Hepatocyte (in vitro differentiated cells): ENCODE data around the gene TEX51. TPM values are rescaled to one million over a fixed set of nuclear protein-coding genes. Genes with fewer than 3 reads are reported as not detected.

Source experiments
- DNase-seq: peaks from one replicate; pipeline ENCODE4 v3.0.0-alpha.2; 2016; ENCODE audit warnings: low spot score
- H2AFZ ChIP-seq: fragments of 200-600 bp; sonication (generic); 2 replicates; pipeline ENCODE4 v1.6.0; 2016; ENCODE audit warnings: antibody characterized with exemption, mild to moderate bottlenecking
- H3K27ac ChIP-seq: fragments of 200-600 bp; sonication (generic); 2 replicates; pipeline ENCODE4 v1.5.1; 2016; ENCODE audit warnings: mild to moderate bottlenecking
- H3K27me3 ChIP-seq: fragments of 200-600 bp; sonication (generic); 2 replicates; pipeline ENCODE4 v1.6.1; 2016
- H3K36me3 ChIP-seq: fragments of 200-600 bp; sonication (generic); replicated peaks from 2 replicates; pipeline ENCODE4 v1.5.1; 2016; ENCODE audit warnings: low read depth; ENCODE audit not compliant: insufficient read depth
- H3K4me1 ChIP-seq: fragments of 200-600 bp; sonication (generic); 2 replicates; pipeline ENCODE4 v1.5.1; 2016; ENCODE audit warnings: mild to moderate bottlenecking, moderate library complexity; ENCODE audit not compliant: insufficient read depth
- H3K4me2 ChIP-seq: fragments of 200-600 bp; sonication (generic); 2 replicates; pipeline ENCODE4 v1.6.0; 2016
- H3K4me3 ChIP-seq: fragments of 200-600 bp; sonication (generic); 2 replicates; pipeline ENCODE4 v1.5.1; 2016; ENCODE audit warnings: mild to moderate bottlenecking
- H3K79me2 ChIP-seq: fragments of 200-600 bp; sonication (generic); 2 replicates; pipeline ENCODE4 v1.6.0; 2017; ENCODE audit warnings: mild to moderate bottlenecking
- H3K9me2 ChIP-seq: fragments of 200-600 bp; sonication (generic); replicated peaks from 2 replicates; pipeline ENCODE4 v1.6.0; 2017; ENCODE audit warnings: mild to moderate bottlenecking; ENCODE audit not compliant: insufficient read depth
- H3K9me3 ChIP-seq: fragments of 200-600 bp; sonication (generic); 2 replicates; pipeline ENCODE4 v1.5.1; 2016; ENCODE audit warnings: low read depth, mild to moderate bottlenecking
- H4K20me1 ChIP-seq: fragments of 200-600 bp; sonication (generic); 2 replicates; pipeline ENCODE4 v1.6.0; 2016; ENCODE audit warnings: mild to moderate bottlenecking; ENCODE audit not compliant: insufficient read depth, poor library complexity, severe bottlenecking
- CTCF ChIP-seq: fragments of 200-600 bp; sonication (generic); IDR thresholded peaks from 2 replicates; pipeline ENCODE4 v1.5.1; 2016; ENCODE audit warnings: antibody characterized with exemption, mild to moderate bottlenecking; ENCODE audit not compliant: poor library complexity
- EZH2 ChIP-seq: fragments of 200-600 bp; sonication (generic); IDR thresholded peaks from 2 replicates; pipeline ENCODE4 v1.6.1; 2016; ENCODE audit warnings: antibody characterized with exemption, mild to moderate bottlenecking, borderline replicate concordance
- EZH2phosphoT487 ChIP-seq: fragments of 200-600 bp; sonication (generic); IDR thresholded peaks from one replicate; pipeline ENCODE4 v1.6.1; 2018; ENCODE audit warnings: antibody characterized with exemption, mild to moderate bottlenecking, low read depth, moderate library complexity; ENCODE audit not compliant: unreplicated experiment, severe bottlenecking
- WGBS: methylation state at CpG from one replicate; pipeline ENCODE4 v1.1.6; 2016; ENCODE audit warnings: low lambda C conversion rate; ENCODE audit errors: missing lambda C conversion rate; 5-methylcytosine and 5-hydroxymethylcytosine counted together
- polyA plus RNA-seq: library from polyadenylated mRNA; unstranded; fragments of >200 nt; fragmentation: Nextera tagmentation; extraction: Ambion mirVana; gene quantifications from 2 replicates; pipeline ENCODE4 v1.2.1, GENCODE V29; 2016
- total RNA-seq: library from RNA; depleted of rRNA; stranded (reverse); fragments of >200 nt; gene quantifications from 2 replicates; pipeline ENCODE4 v1.2.3, GENCODE V29; 2014

The TEX51 gene
- total and polyA plus RNA-seq, 2 experiments from 2014 or later = not detected

GRCh38 chr2:126874961-126875360 is 23.7 kb upstream of the TEX51 start:
- H4K20me1 ChIP-seq = no peaks in the 10 kb centered on the region
- peak overlapping the region; percentile 49 for H2AFZ ChIP-seq
- no peak overlapping the region for H3K4me3 ChIP-seq
- H3K27ac ChIP-seq = peak overlapping the region; percentile 78
- no peak overlapping the region for H3K4me2 ChIP-seq
- no peaks in the 10 kb centered on the region for H3K9me3 ChIP-seq
- no peaks in the 10 kb centered on the region for H3K36me3 ChIP-seq
- H3K27me3 ChIP-seq = no peaks in the 10 kb centered on the region
- WGBS = 54% methylated on average over 3 of the region's 3 CpGs
- peak; percentile 69 for DNase-seq
- peaks cover 6% of the 10 kb centered on the region for H3K4me1 ChIP-seq
- TF ChIP-seq CTCF (no peak), EZH2phosphoT487 (no peak)
- no peaks in the 10 kb centered on the region for H3K9me2 ChIP-seq
- no peaks in the 10 kb centered on the region for H3K79me2 ChIP-seq

- Histone ChIP-seq H3K9me3 (no peaks in the 10 kb centered on the region), H3K36me3 (no peaks in the 10 kb centered on the region), H3K4me3 (no peak overlapping the region), H4K20me1 (no peaks in the 10 kb centered on the region), H3K4me2 (no peak overlapping the region), H3K79me2 (no peaks in the 10 kb centered on the region), H3K9me2 (no peaks in the 10 kb centered on the region), H3K27ac (no peak overlapping the region), H3K4me1 (peaks cover 6% of the 10 kb centered on the region), H3K27me3 (no peaks in the 10 kb centered on the region), H2AFZ (no peak overlapping the region)
- TF ChIP-seq EZH2 (no peak), CTCF (no peak), EZH2phosphoT487 (no peak)
- WGBS = 66% methylated on average over 4 of the region's 4 CpGs
- DNase-seq = no peak
Observed at GRCh38 chr2:126876631-126877030, 22.1 kb upstream of the TEX51 start.

- 92% methylated on average over 5 of the region's 5 CpGs for WGBS
- H3K27ac ChIP-seq = no peak overlapping the region
- H4K20me1 ChIP-seq = no peaks in the 10 kb centered on the region
- no peak overlapping the region for H2AFZ ChIP-seq
- no peak for DNase-seq
- H3K4me1 ChIP-seq = peaks cover 6% of the 10 kb centered on the region
- no peak overlapping the region for H3K4me3 ChIP-seq
- no peaks in the 10 kb centered on the region for H3K9me3 ChIP-seq
- TF ChIP-seq EZH2 = no peak
- TF ChIP-seq CTCF = no peak
- no peak for TF ChIP-seq EZH2phosphoT487
- no peak overlapping the region for H3K4me2 ChIP-seq
- no peaks in the 10 kb centered on the region for H3K36me3 ChIP-seq
- H3K27me3 ChIP-seq = no peaks in the 10 kb centered on the region
- H3K9me2 ChIP-seq = no peaks in the 10 kb centered on the region
- no peaks in the 10 kb centered on the region for H3K79me2 ChIP-seq
Observed at GRCh38 chr2:126877041-126877440, 21.6 kb upstream of the TEX51 start.
